Thoracic aorta (tissue), 2 donors: Measurements from ENCODE around the gene DNA2. TPM values are rescaled to one million over a fixed set of nuclear protein-coding genes. Genes with fewer than 3 reads are reported as not detected.

Source experiments
- ATAC-seq: fragments of 150-250 bp; one replicate; pipeline ENCODE4 v1.8.0; 2017; ENCODE audit warnings: low read depth; ENCODE audit not compliant: insufficient number of reproducible peaks, low FRiP score
- DNase-seq: peaks from one replicate; pipeline ENCODE4 v3.0.0-alpha.2; 2020; ENCODE audit warnings: low spot score
- H3K27ac ChIP-seq, 2 donors: fragments of 200-600 bp; sonication (generic); 1 replicate in 1 of 2; 2 replicates in 1 of 2; pipeline ENCODE4 v1.5.1; 2016; ENCODE audit warnings: mild to moderate bottlenecking in 2 of 2, moderate library complexity in 2 of 2
- H3K27me3 ChIP-seq: fragments of 200-600 bp; sonication (generic); replicated peaks from 2 replicates; pipeline ENCODE4 v1.6.0; 2016; ENCODE audit warnings: mild to moderate bottlenecking; ENCODE audit not compliant: insufficient read depth
- H3K36me3 ChIP-seq: fragments of 200-600 bp; sonication (generic); one replicate; pipeline ENCODE4 v1.5.1; 2016
- H3K4me1 ChIP-seq, 2 donors: fragments of 200-600 bp; sonication (generic); 1 replicate in 1 of 2; 2 replicates in 1 of 2; pipeline versions ENCODE4 v1.5.1 to v1.6.0; 2016; ENCODE audit warnings: low read depth in 2 of 2, mild to moderate bottlenecking in 1 of 2; ENCODE audit not compliant: control insufficient read depth in 1 of 2
- H3K4me3 ChIP-seq: fragments of 200-600 bp; sonication (generic); 2 replicates; pipeline ENCODE4 v1.5.1; 2016; ENCODE audit warnings: mild to moderate bottlenecking
- H3K9me3 ChIP-seq: fragments of 200-600 bp; sonication (generic); 2 replicates; pipeline ENCODE4 v1.5.1; 2016
- total RNA-seq, 2 donors: library from RNA; depleted of rRNA; stranded (reverse); fragments of >200 nt; gene quantifications; one replicate each; pipeline versions ENCODE4 v1.1.0 to v1.2.3, GENCODE V29; 2016
- TF ChIP-seq, protein P1 (sequence below): fragments of 200-600 bp; sonication (generic); IDR thresholded peaks from one replicate; pipeline ENCODE4 v1.5.1; 2019; ENCODE audit warnings: antibody characterized with exemption

DNA2 gene
- total RNA-seq, 2 donors from 2014 or later: 1.6 to 5.1 TPM

DNA sequence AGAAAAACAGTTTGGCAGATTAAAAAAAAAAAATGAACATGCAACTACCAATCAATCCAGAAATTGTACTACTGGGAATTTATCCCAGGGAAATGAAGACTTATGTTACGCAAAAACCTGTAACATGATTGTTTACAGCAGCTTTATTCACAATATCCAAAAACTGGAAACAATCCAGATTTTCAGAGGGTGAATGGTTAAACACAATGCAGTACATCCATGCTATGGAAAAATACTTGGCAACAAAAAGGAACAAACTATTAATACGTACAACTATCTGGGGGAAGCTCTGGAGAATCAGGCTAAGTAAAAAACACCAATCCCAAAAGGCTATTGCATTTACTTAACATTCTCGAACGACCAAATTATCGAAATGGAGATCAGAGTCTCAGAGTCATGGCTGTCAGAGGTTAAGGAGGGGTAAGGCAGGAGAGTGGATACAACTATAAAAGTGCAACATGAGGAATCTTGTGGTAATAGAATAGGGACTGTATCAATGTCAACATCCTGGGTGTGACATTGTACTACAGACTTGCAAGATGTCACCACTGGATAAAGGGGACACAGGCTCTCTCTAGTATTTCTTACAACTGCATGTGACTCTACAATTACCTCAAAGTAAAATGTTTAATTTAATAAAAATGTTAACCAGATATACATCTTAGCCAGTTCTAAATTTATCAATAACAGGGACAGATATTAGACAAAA is 43.2 kb downstream of the DNA2 start:
- H3K4me1 ChIP-seq: no peaks in the 10 kb centered on the region
- no peak overlapping the region for H3K27ac ChIP-seq
- H3K4me3 ChIP-seq: no peak overlapping the region
- no peaks in the 10 kb centered on the region for H3K27me3 ChIP-seq
- DNase-seq: no peak
- ATAC-seq: no peak
- no peaks in the 10 kb centered on the region for H3K9me3 ChIP-seq
- no peaks in the 10 kb centered on the region for H3K36me3 ChIP-seq
- TF ChIP-seq, protein P1, sequence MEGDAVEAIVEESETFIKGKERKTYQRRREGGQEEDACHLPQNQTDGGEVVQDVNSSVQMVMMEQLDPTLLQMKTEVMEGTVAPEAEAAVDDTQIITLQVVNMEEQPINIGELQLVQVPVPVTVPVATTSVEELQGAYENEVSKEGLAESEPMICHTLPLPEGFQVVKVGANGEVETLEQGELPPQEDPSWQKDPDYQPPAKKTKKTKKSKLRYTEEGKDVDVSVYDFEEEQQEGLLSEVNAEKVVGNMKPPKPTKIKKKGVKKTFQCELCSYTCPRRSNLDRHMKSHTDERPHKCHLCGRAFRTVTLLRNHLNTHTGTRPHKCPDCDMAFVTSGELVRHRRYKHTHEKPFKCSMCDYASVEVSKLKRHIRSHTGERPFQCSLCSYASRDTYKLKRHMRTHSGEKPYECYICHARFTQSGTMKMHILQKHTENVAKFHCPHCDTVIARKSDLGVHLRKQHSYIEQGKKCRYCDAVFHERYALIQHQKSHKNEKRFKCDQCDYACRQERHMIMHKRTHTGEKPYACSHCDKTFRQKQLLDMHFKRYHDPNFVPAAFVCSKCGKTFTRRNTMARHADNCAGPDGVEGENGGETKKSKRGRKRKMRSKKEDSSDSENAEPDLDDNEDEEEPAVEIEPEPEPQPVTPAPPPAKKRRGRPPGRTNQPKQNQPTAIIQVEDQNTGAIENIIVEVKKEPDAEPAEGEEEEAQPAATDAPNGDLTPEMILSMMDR: no peak

DNA sequence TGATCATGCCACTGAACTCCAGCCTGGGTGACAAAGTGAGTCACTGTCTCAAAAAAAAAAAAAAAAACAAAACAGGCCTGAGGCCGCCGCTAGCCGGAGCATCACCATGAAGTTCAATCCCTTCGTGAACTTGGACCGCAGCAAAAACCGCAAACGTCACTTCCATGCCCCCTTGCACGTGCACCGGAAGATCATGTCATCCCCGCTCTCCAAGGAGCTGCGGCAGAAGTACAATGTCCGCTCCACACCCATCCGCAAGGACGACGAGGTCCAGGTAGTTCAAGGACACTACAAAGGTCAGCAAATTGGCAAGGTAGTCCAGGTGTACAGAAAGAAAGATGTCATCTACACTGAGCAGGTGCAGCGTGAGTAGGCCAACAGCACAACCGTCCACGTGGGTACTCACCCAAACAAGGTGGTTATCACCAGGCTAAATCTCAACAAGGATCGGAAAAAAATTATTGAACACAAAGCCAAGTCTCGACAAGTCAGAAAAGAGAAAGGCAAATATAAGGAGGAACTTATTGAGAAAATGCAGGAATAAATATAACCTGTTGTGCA is 47.2 kb downstream of the DNA2 start:
- H3K9me3 ChIP-seq: no peaks in the 10 kb centered on the region
- H3K4me1 ChIP-seq: no peaks in the 10 kb centered on the region
- H3K4me3 ChIP-seq: no peak overlapping the region
- H3K27me3 ChIP-seq: no peaks in the 10 kb centered on the region
- TF ChIP-seq, protein P1: no peak
- no peaks in the 10 kb centered on the region for H3K36me3 ChIP-seq
- no peak overlapping the region for H3K27ac ChIP-seq
- no peak for ATAC-seq
- no peak for DNase-seq

DNA sequence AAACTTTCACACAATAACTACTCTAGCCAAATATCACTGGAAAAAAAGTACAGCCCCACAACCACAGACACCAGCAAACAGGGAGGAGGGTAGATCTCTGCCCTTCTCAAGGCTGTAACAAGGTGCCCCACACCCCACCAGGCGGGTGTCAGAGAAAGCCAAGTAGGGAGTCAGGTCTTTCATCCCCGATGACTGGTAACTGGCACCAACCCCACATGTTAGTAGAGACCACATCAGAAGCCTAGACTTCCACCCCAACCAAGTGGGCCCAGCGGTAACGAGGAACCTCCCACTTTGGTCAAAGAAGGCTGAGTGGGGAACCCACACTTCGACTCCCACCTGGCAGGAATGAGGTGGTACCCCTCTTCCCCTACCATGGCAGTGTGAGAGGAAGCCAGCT is 48.3 kb downstream of the DNA2 start:
- DNase-seq: no peak
- Histone ChIP-seq H3K27ac (no peak overlapping the region), H3K4me3 (no peak overlapping the region), H3K9me3 (no peaks in the 10 kb centered on the region), H3K4me1 (no peaks in the 10 kb centered on the region), H3K36me3 (no peaks in the 10 kb centered on the region), H3K27me3 (no peaks in the 10 kb centered on the region)
- ATAC-seq: no peak
- TF ChIP-seq, protein P1: no peak

DNA sequence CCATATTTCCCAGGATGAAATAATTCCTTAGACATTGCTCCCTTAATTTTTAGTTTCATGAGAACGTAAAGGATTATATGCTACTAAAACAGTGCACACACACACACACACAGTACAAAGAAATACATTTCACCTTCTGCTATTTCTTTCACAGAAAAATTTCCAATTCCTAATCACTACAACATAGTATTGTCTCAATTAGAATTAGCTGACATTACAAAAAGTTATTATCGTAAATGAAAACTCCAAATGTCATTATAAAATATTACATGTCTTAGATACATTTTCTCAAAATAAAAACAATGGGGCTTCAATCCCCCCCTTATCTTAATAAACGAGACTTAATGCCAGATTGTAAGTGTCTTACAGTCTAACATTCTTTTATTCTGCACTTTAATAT is 52.4 kb downstream of the DNA2 start:
- Histone ChIP-seq H3K4me1 (no peaks in the 10 kb centered on the region), H3K9me3 (no peaks in the 10 kb centered on the region), H3K4me3 (no peak overlapping the region), H3K36me3 (no peaks in the 10 kb centered on the region), H3K27me3 (no peaks in the 10 kb centered on the region), H3K27ac (no peak overlapping the region)
- DNase-seq (no peak), ATAC-seq (no peak)
- TF ChIP-seq, protein P1: no peak

DNA sequence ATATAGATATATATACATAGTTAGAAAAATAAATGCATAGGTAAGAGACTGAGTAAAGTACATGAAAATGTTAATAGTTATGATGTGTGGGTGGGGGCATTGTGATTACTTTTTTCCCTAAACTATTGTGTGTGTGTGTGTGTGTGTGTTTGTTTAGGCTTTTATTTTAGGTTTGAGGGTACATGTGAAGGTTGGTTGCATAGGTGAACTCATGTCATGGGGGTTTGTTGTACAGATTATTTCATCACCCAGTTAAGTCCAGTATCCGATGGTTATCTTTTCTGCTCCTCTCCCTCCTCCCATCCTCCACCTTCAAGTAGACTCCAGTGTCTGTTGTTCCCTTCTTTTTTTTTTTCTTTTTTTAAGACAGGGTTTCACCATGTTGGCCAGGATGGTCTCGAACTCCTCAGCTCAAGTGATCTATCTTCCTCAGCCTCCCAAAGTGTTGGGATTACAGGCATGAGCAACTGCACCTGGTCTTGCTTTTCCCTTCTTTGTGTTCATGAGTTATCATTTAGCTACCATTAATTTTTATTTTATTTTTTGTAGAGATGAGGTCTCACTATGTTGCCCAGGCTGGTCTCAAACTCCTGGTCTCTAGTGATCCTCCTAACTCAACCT is 62.8 kb downstream of the DNA2 start:
- Histone ChIP-seq H3K27ac (no peak overlapping the region), H3K27me3 (no peaks in the 10 kb centered on the region), H3K36me3 (no peaks in the 10 kb centered on the region), H3K9me3 (no peaks in the 10 kb centered on the region), H3K4me3 (no peak overlapping the region), H3K4me1 (peaks cover 6 to 10% of the 10 kb centered on the region in 2 donors)
- DNase-seq: no peak
- TF ChIP-seq, protein P1: no peak
- no peak for ATAC-seq
